DOHH2 (cell line): ENCODE measurements around the gene NTNG1.

Experiments used
- EZH2phosphoT487 ChIP-seq: fragments of 200-600 bp; sonication (generic); IDR thresholded peaks from 2 replicates; pipeline ENCODE4 v1.6.1; 2017; ENCODE audit warnings: borderline replicate concordance, mild to moderate bottlenecking, antibody characterized with exemption, low read length, moderate library complexity, mixed read lengths
- TF ChIP-seq, protein P1 (sequence below): fragments of 200-600 bp; sonication (generic); IDR thresholded peaks from one replicate; pipeline ENCODE4 v1.5.1; 2014; ENCODE audit warnings: antibody characterized with exemption, mild to moderate bottlenecking, low read depth, low read length; ENCODE audit not compliant: poor library complexity, severe bottlenecking

DNA sequence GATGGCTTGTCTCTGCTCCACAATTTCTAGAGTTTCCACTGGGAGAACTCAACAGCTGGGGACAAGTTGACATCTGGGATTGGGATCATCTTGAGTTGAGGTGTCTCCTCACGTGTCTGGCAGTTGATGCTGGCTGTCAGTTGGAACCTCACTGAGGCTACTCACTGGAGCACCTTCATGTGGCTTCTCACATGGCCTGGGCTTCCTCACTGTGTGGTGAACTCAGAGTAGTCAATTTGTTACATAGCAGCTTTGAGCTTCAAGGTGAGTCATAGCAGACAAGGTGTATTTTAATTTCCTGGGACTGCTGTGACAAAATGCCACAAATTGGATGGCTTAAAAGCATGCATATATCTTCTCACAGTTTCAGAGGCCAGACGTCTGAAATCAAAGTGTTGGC, 44.0 kb downstream of the NTNG1 start:
- TF ChIP-seq, protein P1, sequence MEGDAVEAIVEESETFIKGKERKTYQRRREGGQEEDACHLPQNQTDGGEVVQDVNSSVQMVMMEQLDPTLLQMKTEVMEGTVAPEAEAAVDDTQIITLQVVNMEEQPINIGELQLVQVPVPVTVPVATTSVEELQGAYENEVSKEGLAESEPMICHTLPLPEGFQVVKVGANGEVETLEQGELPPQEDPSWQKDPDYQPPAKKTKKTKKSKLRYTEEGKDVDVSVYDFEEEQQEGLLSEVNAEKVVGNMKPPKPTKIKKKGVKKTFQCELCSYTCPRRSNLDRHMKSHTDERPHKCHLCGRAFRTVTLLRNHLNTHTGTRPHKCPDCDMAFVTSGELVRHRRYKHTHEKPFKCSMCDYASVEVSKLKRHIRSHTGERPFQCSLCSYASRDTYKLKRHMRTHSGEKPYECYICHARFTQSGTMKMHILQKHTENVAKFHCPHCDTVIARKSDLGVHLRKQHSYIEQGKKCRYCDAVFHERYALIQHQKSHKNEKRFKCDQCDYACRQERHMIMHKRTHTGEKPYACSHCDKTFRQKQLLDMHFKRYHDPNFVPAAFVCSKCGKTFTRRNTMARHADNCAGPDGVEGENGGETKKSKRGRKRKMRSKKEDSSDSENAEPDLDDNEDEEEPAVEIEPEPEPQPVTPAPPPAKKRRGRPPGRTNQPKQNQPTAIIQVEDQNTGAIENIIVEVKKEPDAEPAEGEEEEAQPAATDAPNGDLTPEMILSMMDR = no peak
- TF ChIP-seq EZH2phosphoT487 = no peak
